ENCODE data around the gene FOXP4.

FOXP4 gene

GRCh38 chr6:41523915-41524633 lies 22.1 kb upstream of the FOXP4 start:
- DNase-seq, result no peak

DNA sequence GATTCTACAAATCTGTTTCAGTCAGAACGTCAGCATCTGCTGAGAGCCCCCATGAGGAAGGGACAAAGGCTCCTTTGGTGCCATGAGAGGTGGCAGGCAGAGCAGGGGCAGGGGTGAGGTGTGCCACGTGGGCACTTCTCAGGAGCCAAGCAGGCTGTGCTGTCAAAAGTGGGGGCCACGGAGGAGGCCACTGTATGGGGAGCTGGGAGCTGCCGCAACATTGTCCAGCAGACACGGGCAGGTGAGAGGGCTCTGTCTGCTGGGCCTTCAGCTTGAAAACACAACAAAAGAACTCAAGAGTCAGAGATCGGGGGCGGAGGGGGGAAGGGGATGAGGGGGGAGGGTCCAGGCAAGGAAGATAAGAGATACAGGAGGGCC lies 21.6 kb upstream of the FOXP4 start:
- DNase-seq, result no peak

DNA sequence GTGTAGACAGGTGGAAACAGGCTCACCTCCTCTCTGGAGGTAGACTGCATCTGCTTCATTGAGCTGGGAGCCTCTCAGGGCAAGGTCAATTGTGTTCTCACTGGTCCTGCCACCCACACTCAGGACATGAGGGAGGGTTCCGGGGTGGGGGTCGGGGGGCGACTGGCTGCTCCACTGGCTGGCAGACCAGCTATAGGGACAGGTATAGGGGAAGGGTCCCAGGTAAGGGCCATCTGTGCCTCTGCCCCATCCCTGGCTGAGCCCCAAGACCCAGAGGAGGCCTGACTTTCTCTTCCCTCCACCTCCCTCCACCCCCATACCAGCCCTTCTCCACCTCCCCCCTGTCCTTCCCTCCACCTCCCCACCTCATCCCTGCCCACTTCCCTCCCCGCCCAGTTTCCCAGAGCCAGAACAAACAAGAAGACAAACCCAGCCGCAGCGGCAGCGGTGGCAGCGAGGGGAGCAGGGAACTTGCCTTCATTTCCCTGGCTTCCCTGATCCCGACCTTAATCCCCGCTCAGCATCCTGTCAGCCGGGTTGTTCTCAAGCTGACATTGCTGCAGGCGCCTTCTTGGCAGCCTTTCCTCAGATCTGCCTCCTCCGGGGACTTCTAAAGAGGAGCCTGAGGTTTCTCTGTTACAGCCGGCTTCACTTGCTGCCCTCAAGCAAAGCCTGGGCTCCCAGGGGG lies 18.3 kb upstream of the FOXP4 start:
- peak; percentile 25 for DNase-seq

DNA sequence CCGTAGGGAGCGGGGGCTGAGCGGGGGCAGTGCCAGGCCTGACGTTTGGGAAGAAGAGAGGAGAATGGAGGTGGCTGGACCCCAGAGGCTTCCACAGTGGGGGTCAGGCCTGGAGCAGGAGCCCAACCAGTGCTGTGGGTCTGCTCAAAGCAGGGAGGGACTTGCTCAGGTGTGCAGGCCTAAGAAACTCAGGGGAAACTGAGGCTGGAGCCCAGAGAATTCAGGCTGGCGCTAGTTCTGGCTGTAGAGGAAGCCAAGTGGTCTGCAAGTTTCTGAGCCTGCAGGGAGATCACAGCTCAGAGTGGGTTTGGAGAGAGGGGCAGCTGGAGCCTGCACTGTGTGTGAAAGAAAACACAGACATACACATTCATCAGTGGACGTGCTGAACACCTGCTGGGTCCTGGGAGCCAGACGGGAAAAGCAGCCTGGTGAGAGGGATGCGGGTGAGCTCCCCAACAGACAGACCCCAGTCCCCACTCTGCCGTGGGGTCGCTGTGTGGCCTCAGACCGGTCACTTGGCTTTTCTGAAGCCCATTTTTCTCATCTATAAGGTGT lies 17.7 kb upstream of the FOXP4 start:
- no peak for DNase-seq

DNA sequence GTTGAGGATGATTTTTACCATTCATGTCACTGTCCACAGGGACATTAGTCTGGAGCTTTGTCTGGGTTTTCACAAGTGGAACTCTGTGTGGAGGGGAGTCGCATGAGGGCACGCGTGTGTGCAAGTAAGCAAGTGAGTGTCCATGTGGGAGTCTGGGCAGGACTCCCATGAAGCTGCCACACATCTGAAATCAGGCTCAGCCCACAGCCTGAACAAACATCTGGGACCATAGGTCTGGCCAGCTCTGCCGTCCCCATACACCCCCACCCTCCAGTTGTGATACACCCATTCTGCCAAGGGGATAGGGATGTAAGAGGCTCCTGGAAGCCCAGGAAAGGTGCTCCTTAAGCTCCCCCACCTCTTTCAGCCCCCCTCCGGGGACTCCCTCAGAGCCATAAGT lies 17.1 kb upstream of the FOXP4 start:
- DNase-seq, result no peak

GRCh38 chr6:41529970-41530369 lies 16.2 kb upstream of the FOXP4 start:
- no peak for DNase-seq

- DNase-seq, result no peak
Measured at GRCh38 chr6:41530476-41530875, 15.7 kb upstream of the FOXP4 start.

DNA sequence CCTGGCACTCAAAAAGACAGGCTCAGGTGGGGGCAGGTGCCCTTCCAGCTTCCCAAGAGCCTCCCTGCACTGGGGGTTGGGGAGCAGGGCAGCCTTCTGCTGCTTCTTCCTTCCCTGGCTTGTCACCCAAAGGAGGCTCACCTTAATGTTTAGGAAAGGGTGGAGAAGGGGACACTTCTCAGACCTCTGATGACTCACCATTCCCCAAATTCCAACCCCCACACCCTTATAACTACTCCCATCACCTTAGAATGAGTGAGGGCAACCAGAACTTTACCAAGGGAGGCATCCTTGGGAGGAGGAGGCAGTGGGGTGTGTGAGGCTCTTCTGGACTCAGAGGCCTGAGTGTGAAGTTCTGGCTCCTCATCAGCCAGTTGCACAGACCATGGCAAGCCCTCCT lies 15.2 kb upstream of the FOXP4 start:
- DNase-seq, result no peak

DNA sequence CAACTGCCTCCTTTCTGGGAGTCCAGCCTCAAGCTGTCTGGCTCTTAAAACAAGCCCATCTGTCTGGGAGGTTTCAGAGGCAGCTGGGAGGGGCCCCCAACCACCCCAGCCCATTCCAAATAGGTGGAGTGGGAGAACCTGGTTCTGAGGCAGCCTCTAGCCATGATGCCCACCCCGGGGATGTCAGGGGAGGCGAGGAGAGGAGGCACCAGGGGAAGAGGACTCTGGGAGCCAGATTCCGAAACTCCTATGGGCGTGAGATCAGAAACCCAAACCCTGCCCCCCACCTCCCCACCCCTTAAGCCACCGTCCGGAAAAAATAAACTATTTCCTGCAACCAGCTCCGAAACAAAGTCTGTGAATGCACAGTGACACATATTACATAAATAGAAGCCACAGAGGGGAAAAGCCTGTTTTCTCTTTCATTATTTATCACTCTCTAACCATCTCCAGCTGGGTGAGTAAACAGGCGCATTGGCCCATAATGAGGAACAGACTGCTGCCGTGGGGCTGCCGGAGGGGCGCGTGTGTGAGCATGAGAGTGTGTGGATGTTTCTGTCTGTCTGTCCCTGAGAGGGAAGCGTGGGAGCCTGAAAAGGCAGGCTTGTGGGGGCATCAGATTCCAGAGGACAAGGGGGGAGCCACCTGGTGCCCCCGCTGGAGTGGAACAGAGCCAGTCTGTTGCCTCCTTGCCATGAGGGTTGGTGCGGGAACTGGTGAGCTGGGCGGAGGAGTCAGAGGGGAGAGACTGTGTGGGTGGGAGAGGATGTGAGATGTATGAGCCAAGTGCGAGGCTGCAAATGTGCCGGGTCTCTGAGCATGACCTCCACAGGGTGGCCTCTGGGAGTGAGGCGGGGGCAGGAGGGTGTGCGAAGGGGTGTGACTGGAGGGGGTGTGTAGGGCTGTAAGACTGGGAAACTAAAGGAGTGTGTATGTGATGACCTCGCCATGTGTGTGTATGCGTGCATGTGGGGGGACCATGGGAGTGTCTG lies 14.3 kb upstream of the FOXP4 start:
- peak; percentile 5 for DNase-seq

GRCh38 chr6:41535766-41536165 lies 10.4 kb upstream of the FOXP4 start:
- no peak for DNase-seq

DNA sequence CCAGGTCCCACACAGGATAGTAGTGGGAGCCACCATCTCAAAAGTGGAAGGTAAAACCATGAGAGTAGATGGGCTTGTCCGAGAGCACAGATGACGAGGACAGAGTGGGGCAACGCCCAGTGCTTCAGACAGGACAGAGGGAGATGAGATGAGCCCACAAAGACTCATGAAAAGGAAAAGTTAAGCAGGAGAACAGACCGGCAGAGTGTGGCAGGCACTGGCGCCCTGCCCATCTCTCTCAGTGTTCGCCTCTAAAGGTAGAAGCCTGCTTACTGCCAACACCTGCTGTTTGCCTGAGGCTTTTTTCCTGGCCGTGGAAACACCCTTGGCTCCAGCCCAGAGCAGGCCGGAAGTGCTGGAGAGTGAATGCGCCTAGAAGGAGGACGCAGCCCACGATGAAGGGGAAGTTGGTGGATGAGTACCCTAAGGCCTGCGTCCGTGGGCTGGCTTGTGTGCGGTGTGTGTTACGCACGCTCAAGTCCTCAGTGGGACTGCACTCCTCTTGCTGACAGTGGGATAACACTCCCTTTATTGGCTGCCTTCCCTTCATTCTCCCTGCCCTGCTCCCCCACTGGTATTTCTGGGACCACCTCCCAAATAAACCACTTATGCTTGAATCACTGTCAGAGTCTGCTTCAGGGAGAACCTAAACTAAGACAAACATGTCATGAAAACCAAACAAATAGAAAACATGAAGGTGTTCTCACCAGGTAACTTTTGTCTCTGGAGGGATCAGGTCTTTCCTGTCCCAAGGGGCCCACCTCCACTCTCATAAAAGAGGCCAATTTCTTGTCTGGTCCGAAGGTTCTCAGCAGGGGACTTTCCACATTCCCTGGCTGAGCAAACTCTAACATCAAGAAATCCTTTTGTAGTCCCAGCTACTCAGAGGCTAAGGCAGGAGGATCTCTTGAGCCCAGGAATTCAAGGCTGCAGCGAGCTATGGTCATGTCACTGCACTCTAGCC lies 9.1 kb upstream of the FOXP4 start:
- no peak for DNase-seq

DNA sequence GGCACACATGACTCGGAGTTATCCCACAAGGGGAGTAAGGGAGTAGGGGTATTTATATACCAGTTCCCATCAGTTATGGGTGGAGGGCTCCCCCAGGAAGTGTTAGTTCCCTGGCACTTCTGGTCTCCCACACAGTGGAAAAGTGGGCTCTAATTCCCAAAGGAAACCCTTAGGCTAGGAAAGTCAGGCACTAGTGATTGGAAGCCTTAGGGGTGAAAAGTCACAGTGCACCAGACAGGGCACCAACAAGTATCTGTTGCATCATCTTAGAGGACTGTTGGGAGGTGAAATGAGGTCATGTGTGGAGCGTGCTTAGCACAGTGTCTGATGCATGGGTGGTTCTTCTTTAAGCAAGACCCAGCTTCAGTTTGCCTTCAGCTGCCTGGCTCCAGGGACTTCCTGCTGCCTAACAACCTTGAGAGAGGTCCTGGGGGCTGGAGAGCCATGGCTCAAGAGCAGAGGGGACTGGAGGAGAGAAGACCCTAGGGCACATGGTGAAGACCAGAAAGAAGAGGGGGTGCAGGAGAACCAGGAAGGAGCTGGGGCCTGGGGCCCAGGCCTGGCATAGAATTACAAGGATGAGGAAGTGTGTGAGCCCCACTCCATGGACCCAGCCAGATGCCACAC lies 7.5 kb upstream of the FOXP4 start:
- DNase-seq, result no peak

DNA sequence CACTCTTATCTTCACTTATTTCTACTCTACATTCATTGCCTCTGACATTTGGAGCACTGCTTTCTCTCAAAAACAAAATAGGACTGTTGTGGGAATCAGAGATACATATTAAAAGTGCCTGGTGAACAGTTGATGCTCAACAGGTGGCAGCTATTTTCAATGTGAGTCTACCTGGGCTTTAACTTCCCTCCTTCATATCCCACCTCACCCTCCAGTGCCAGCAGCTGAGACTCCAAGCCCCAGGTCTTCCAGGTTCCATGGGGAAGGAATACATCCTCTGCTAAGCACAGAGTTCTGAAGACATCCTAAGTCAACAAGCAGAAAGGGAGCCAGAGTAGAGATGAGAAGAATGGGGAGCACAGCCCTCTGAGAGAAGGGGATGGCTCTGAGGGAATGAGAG lies 7.0 kb upstream of the FOXP4 start:
- DNase-seq, result no peak

GRCh38 chr6:41541364-41541763 lies 4.8 kb upstream of the FOXP4 start:
- no peak for DNase-seq

DNA sequence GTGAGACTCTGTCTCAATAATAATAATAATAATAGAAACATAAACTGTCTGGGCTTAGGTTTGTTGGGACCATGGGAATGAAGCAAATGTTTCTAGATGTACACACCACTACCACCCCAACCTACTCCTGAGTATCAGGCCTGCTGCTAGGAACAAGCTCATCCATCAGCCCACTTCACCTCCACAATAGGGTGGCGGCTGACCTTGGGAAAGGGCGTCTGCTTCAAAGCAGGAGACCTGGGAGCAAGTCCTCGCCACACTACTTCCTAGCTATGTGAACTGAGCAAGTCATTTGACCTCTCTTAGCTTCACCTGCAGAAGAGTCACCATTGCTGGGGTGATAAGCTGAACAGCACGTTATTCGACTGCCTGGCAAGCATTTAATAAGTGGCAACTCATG lies 3.1 kb upstream of the FOXP4 start:
- no peak for DNase-seq

DNA sequence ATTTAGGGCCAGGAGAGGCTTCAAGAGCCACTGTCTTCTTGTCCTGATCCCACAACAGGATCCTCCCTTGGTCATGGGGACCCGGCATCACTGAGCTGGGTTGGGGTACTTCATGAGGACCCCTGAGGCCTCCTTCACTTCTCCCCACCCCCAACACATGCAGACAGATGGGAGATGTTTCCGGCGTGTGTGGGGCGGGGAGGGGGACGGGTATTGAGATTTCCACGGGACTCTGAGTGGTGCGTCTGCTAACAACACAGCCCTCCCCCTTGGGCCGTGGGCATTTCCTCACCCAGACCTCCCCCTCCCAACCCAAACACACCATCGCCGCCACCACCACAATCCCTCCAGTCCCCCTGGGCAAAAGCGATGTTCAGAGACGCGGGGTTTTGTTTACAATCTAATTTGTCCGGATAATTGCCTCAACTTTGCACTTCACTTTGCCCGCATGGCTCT lies 906 bp upstream of the FOXP4 start:
- peak; percentile 6 for DNase-seq

- no peak for DNase-seq
Measured at GRCh38 chr6:41546475-41546865, 289 bp downstream of the FOXP4 start.

- peak; percentile 11 for DNase-seq
Measured at GRCh38 chr6:41546866-41547798, 951 bp downstream of the FOXP4 start.

DNA sequence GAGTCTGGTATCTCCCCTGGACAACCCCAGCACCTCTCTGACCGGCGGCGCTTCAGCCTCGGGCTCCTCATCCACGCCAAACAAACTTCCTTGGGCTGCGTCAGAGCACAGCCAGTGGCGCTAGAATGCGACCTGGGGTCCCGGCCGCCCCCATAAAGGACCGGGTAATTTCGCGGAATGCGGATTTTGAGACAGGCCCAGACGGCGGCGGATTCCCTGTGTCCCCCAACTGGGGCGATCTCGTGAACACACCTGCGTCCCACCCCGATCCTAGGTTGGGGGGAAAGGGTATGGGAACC lies 1.6 kb downstream of the FOXP4 start:
- no peak for DNase-seq

GRCh38 chr6:41548098-41548840 lies 2.1 kb downstream of the FOXP4 start:
- DNase-seq, result no peak
